Measurements from ENCODE around the gene VAV3.

VAV3 gene

GRCh38 chr1:107966550-107966949 lies 1.6 kb upstream of the VAV3 start:
- no peak for DNase-seq

- no peak for DNase-seq
Measured at GRCh38 chr1:107964336-107965109, 457 bp downstream of the VAV3 start.

GRCh38 chr1:107963601-107964335 lies 1.2 kb downstream of the VAV3 start:
- no peak for DNase-seq

- DNase-seq: no peak
Measured at GRCh38 chr1:107963008-107963407, 2.0 kb downstream of the VAV3 start.

GRCh38 chr1:107954719-107955415 lies 10.1 kb downstream of the VAV3 start:
- no peak for DNase-seq

- DNase-seq: no peak
Measured at GRCh38 chr1:107954126-107954525, 10.9 kb downstream of the VAV3 start.

- no peak for DNase-seq
Measured at GRCh38 chr1:107953556-107953955, 11.4 kb downstream of the VAV3 start.

- no peak for DNase-seq
Measured at GRCh38 chr1:107952989-107953388, 12.0 kb downstream of the VAV3 start.

- DNase-seq: no peak
Measured at GRCh38 chr1:107950464-107950863, 14.5 kb downstream of the VAV3 start.

- no peak for DNase-seq
Measured at GRCh38 chr1:107949467-107950253, 15.3 kb downstream of the VAV3 start.

- no peak for DNase-seq
Measured at GRCh38 chr1:107946794-107947193, 18.2 kb downstream of the VAV3 start.

- no peak for DNase-seq
Measured at GRCh38 chr1:107943694-107944093, 21.3 kb downstream of the VAV3 start.

GRCh38 chr1:107942814-107943213 lies 22.2 kb downstream of the VAV3 start:
- no peak for DNase-seq

- no peak for DNase-seq
Measured at GRCh38 chr1:107941531-107941930, 23.4 kb downstream of the VAV3 start.

GRCh38 chr1:107941123-107941522 lies 23.9 kb downstream of the VAV3 start:
- no peak for DNase-seq

GRCh38 chr1:107940701-107941100 lies 24.3 kb downstream of the VAV3 start:
- no peak for DNase-seq

GRCh38 chr1:107940017-107940577 lies 24.9 kb downstream of the VAV3 start:
- no peak for DNase-seq

GRCh38 chr1:107939256-107939655 lies 25.7 kb downstream of the VAV3 start:
- DNase-seq: no peak

GRCh38 chr1:107936498-107937481 lies 28.2 kb downstream of the VAV3 start:
- DNase-seq: no peak

GRCh38 chr1:107935396-107936064 lies 29.4 kb downstream of the VAV3 start:
- DNase-seq: no peak

- no peak for DNase-seq
Measured at GRCh38 chr1:107934578-107934977, 30.4 kb downstream of the VAV3 start.
